Transverse colon (tissue), 4 donors: ENCODE data around the gene STK10.

Source experiments
- POLR2A ChIP-seq: fragments of 450-650 bp; IDR thresholded peaks from one replicate; pipeline ENCODE4 v1.6.1; 2016; ENCODE audit warnings: antibody characterized with exemption, mild to moderate bottlenecking, moderate library complexity
- POLR2AphosphoS5 ChIP-seq, 3 donors: sonication (generic); formaldehyde crosslinking; IDR thresholded peaks; one replicate each; pipeline ENCODE4 v1.6.1; 2016; ENCODE audit warnings: antibody characterized with exemption in 3 of 3
- TF ChIP-seq, protein P1 (sequence below), 5 experiments: fragments of 200-600 bp in 3 of 5; fragments of 450-650 bp in 2 of 5; sonication (generic) in 3 of 5; IDR thresholded peaks; 1 replicate in 2 of 5; 2 replicates in 3 of 5; pipeline ENCODE4 v1.5.1; 2016 to 2017; ENCODE audit warnings: antibody characterized with exemption in 5 of 5, inconsistent platforms in 3 of 5, mild to moderate bottlenecking in 2 of 5, moderate library complexity in 1 of 5

DNA sequence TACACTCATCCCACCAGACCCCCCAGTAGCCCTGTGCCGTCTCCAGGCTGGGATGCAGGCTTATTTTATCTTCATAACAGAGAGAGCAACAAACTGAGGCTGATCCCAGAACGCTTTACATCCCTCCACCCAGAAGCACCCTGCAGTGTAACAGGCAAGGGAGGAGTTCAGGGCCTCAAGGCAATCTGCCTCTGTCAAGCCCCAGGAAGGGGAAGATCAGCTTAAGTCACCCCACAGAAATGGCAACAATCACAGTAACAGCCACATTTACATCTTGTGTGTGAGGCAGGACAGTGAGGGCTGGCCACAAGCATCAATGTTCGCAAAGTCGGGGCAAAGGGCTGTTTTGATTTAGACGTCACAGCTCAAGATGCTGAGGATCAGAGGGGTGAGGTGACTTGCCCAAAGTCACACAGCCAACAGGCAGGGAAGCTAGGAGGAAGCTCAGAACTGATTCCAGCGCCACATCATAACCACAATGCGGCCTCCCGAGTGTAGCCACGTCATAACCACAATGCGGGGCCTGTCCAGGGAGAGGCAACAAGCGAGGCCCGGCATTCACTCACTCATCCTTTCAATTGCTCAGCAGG is 14.4 kb downstream of the STK10 start:
- TF ChIP-seq, protein P1, sequence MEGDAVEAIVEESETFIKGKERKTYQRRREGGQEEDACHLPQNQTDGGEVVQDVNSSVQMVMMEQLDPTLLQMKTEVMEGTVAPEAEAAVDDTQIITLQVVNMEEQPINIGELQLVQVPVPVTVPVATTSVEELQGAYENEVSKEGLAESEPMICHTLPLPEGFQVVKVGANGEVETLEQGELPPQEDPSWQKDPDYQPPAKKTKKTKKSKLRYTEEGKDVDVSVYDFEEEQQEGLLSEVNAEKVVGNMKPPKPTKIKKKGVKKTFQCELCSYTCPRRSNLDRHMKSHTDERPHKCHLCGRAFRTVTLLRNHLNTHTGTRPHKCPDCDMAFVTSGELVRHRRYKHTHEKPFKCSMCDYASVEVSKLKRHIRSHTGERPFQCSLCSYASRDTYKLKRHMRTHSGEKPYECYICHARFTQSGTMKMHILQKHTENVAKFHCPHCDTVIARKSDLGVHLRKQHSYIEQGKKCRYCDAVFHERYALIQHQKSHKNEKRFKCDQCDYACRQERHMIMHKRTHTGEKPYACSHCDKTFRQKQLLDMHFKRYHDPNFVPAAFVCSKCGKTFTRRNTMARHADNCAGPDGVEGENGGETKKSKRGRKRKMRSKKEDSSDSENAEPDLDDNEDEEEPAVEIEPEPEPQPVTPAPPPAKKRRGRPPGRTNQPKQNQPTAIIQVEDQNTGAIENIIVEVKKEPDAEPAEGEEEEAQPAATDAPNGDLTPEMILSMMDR (IDR thresholded peaks at IDR 0.05): no peak
- no peak for TF ChIP-seq POLR2A
- no peak for TF ChIP-seq POLR2AphosphoS5 (IDR thresholded peaks at IDR 0.05)
